A673 (cell line): ENCODE measurements around the gene CPM. TPM values are rescaled to one million over a fixed set of nuclear protein-coding genes. Genes with fewer than 3 reads are reported as not detected.

ENCODE experiments used
- BruUV-seq: library from RNA; stranded (reverse); fragments of 400-500 nt; replicated peaks from 2 replicates; lab custom pipeline; 2021; lab: Mats Ljungman, UMichigan
- CTCF ChIA-PET: fragments of 300-600 bp; sonication (Branson Sonifier 250); formaldehyde crosslinking; loops from one replicate; lab custom pipeline; 2022; ENCODE audit warnings: antibody characterized with exemption; lab: Charles Lee
- POLR2A ChIA-PET: fragments of 300-600 bp; sonication (Branson Sonifier 250); formaldehyde crosslinking; loops from one replicate; lab custom pipeline; 2022; ENCODE audit warnings: antibody characterized with exemption; ENCODE audit not compliant: low non-redundant PET; lab: Charles Lee
- DNase-seq: peaks from one replicate; pipeline ENCODE4 v3.0.0-alpha.2; 2015; ENCODE audit warnings: low spot score
- H3K27ac ChIP-seq: fragments of 200-600 bp; sonication (generic); 2 replicates; pipeline ENCODE4 v1.5.1; 2016; ENCODE audit warnings: mixed run types, low read depth, mild to moderate bottlenecking, mixed read lengths, antibody characterized with exemption, low read length; ENCODE audit not compliant: poor library complexity, severe bottlenecking
- H3K27me3 ChIP-seq: fragments of 200-600 bp; sonication (generic); replicated peaks from 2 replicates; pipeline ENCODE4 v1.6.1; 2017; ENCODE audit warnings: mixed run types, low read depth, mild to moderate bottlenecking, mixed read lengths, antibody characterized with exemption, low read length; ENCODE audit not compliant: insufficient read depth, poor library complexity
- H3K36me3 ChIP-seq: fragments of 200-600 bp; sonication (generic); 2 replicates; pipeline ENCODE4 v1.6.1; 2016; ENCODE audit warnings: mixed run types, mild to moderate bottlenecking, mixed read lengths, antibody characterized with exemption, low read length; ENCODE audit not compliant: insufficient read depth, poor library complexity, severe bottlenecking
- H3K4me1 ChIP-seq: fragments of 200-600 bp; sonication (generic); 2 replicates; pipeline ENCODE4 v1.6.1; 2017; ENCODE audit warnings: mixed run types, mild to moderate bottlenecking, mixed read lengths, antibody characterized with exemption, low read length; ENCODE audit not compliant: insufficient read depth, poor library complexity, severe bottlenecking
- H3K4me3 ChIP-seq: fragments of 200-600 bp; sonication (generic); 2 replicates; pipeline ENCODE4 v1.5.1; 2016; ENCODE audit warnings: low read depth, mixed run types, mild to moderate bottlenecking, mixed read lengths, low read length; ENCODE audit not compliant: poor library complexity, severe bottlenecking
- H3K9me3 ChIP-seq: fragments of 200-600 bp; sonication (generic); 2 replicates; pipeline ENCODE4 v1.6.1; 2016; ENCODE audit warnings: mixed run types, low read depth, mild to moderate bottlenecking, mixed read lengths, antibody characterized with exemption, low read length; ENCODE audit not compliant: poor library complexity, severe bottlenecking
- EZH2 ChIP-seq: fragments of 200-600 bp; sonication (generic); IDR thresholded peaks from 2 replicates; pipeline ENCODE4 v1.6.1; 2017; ENCODE audit warnings: borderline replicate concordance, low read depth, mild to moderate bottlenecking, mixed read lengths, antibody characterized with exemption, low read length; ENCODE audit not compliant: poor library complexity, severe bottlenecking
- intact Hi-C: fragments of 100-400 bp; cut with micrococcal nuclease; formaldehyde crosslinking; loops from one replicate; pipeline ENCODE4 v1.10.0; 2022; ENCODE audit not compliant: unreplicated experiment
- total RNA-seq: library from RNA; stranded (reverse); gene quantifications from 2 replicates; pipeline ENCODE4 v1.2.3, GENCODE V29; 2021
- TF ChIP-seq, protein P1 (sequence below): fragments of 300-800, 200-600 bp; sonication (generic); conservative IDR thresholded peaks from 2 replicates; pipeline ENCODE4 v1.5.1; 2017; ENCODE audit warnings: low read depth, mild to moderate bottlenecking, antibody characterized with exemption, low read length, moderate library complexity, mixed read lengths

Gene CPM
- total RNA-seq, 1 experiment from 2014 or later = 0.84 TPM

DNA sequence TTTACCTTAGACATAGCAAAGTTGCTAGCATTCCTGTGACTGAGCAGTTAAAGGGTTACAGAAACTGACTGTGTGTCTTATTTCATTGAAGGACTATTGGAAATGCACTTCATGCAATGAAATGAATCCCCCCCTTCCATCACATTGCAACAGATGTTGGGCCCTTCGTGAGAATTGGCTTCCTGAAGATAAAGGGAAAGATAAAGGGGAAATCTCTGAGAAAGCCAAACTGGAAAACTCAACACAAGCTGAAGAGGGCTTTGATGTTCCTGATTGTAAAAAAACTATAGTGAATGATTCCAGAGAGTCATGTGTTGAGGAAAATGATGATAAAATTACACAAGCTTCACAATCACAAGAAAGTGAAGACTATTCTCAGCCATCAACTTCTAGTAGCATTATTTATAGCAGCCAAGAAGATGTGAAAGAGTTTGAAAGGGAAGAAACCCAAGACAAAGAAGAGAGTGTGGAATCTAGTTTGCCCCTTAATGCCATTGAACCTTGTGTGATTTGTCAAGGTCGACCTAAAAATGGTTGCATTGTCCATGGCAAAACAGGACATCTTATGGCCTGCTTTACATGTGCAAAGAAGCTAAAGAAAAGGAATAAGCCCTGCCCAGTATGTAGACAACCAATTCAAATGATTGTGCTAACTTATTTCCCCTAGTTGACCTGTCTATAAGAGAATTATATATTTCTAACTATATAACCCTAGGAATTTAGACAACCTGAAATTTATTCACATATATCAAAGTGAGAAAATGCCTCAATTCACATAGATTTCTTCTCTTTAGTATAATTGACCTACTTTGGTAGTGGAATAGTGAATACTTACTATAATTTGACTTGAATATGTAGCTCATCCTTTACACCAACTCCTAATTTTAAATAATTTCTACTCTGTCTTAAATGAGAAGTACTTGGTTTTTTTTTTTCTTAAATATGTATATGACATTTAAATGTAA is 93.5 kb downstream of the CPM start:
- Histone ChIP-seq H3K4me3 (no peak overlapping the region), H3K36me3 (peaks cover 76% of the 10 kb centered on the region), H3K27ac (no peak overlapping the region), H3K27me3 (no peaks in the 10 kb centered on the region), H3K4me1 (peaks cover 11% of the 10 kb centered on the region), H3K9me3 (no peaks in the 10 kb centered on the region)
- DNase-seq = no peak
- POLR2A ChIA-PET = no interaction called here
- intact Hi-C loops = no loop called here
- TSS peak; percentile 26 for BruUV-seq
- CTCF ChIA-PET = no interaction called here
- TF ChIP-seq, protein P1, sequence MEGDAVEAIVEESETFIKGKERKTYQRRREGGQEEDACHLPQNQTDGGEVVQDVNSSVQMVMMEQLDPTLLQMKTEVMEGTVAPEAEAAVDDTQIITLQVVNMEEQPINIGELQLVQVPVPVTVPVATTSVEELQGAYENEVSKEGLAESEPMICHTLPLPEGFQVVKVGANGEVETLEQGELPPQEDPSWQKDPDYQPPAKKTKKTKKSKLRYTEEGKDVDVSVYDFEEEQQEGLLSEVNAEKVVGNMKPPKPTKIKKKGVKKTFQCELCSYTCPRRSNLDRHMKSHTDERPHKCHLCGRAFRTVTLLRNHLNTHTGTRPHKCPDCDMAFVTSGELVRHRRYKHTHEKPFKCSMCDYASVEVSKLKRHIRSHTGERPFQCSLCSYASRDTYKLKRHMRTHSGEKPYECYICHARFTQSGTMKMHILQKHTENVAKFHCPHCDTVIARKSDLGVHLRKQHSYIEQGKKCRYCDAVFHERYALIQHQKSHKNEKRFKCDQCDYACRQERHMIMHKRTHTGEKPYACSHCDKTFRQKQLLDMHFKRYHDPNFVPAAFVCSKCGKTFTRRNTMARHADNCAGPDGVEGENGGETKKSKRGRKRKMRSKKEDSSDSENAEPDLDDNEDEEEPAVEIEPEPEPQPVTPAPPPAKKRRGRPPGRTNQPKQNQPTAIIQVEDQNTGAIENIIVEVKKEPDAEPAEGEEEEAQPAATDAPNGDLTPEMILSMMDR = no peak
- no peak for TF ChIP-seq EZH2

DNA sequence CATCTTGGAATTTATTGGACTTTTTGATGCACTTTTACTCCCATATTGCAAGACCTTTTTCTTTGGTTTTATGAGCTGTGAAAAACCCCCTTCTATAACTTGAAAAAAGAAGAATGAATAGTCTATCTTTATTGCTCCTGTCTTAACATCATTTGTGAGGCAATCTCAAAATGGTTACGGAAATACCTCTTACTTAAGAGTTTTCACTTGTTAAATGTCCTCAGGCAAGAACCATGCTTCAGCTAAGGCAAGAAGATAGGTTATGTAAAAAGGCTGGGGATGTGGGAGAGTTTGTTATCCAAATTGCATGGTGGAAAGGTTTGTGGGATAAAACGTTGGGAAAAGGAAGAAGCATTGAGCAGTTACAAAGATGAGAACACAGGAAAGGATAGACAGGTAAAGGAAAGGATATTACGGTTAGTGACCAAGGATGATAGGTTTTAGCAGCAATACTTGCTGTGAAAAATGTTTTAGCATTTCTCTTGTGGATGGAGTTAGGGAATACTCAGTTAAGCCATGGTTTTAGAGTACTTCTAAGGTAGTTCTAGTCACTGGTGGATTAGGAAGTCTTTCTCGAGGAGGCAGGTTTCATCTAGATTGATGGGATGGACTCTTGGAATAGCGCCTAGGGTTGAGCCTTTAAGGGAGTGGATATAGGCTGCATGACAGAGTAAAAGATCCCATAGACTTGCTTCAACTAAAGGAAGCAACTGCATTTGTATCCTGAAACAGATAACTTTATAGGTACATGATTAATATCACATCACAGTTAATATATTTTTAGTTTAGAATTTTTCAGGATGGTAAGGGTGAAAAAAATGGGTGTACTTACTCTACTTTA is 94.7 kb downstream of the CPM start:
- intact Hi-C loops = no loop called here
- POLR2A ChIA-PET = no interaction called here
- CTCF ChIA-PET = no interaction called here
- H3K36me3 ChIP-seq = peaks cover 85% of the 10 kb centered on the region
- BruUV-seq = no TSS peak
- H3K27ac ChIP-seq = no peak overlapping the region
- H3K9me3 ChIP-seq = no peaks in the 10 kb centered on the region
- H3K4me3 ChIP-seq = no peak overlapping the region
- no peak for DNase-seq
- H3K4me1 ChIP-seq = peaks cover 11% of the 10 kb centered on the region
- H3K27me3 ChIP-seq = no peaks in the 10 kb centered on the region
- TF ChIP-seq, protein P1 = no peak
- no peak for TF ChIP-seq EZH2

DNA sequence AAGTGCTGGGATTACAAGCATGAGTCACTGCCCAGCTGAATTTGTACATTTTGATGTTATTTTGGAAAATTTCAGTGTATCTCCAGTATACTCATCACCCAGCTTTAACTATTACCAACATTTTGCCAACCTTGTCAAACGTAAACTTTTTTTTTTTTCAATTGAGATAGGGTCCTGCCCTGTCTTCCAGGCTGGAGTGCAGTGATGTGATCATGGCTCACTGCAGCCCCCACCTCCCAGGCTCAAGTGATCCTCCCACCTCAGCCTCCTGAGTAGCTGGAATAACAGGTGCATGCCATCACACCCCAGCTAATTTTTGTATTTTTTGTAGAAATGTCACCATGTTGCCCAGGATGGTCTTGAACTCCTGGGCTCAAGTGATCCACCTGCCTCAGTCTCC is 95.8 kb downstream of the CPM start:
- POLR2A ChIA-PET = no interaction called here
- no peaks in the 10 kb centered on the region for H3K9me3 ChIP-seq
- H3K4me3 ChIP-seq = no peak overlapping the region
- BruUV-seq = no TSS peak
- TF ChIP-seq EZH2 = no peak
- TF ChIP-seq, protein P1 = no peak
- no peak overlapping the region for H3K27ac ChIP-seq
- CTCF ChIA-PET = no interaction called here
- H3K4me1 ChIP-seq = peaks cover 11% of the 10 kb centered on the region
- H3K27me3 ChIP-seq = no peaks in the 10 kb centered on the region
- intact Hi-C loops = no loop called here
- H3K36me3 ChIP-seq = peaks cover 76% of the 10 kb centered on the region
- DNase-seq = no peak
